AG04449 (cell line): ENCODE measurements around the gene PROX2.

Source experiments
- CTCF ChIA-PET: fragments of 350-600 bp; formaldehyde crosslinking; extraction: SDS; loops from one replicate; lab custom pipeline; 2021; ENCODE audit warnings: antibody characterized with exemption; lab: Yijun Ruan, JAX
- POLR2A ChIA-PET: fragments of 400-600, 350-600 bp; formaldehyde crosslinking; extraction: SDS; loops from one replicate; lab custom pipeline; 2020; ENCODE audit warnings: antibody characterized with exemption, inconsistent platforms; lab: Yijun Ruan, JAX
- DNase-seq: peaks from one replicate; pipeline ENCODE4 v3.0.0-alpha.2; 2010; ENCODE audit warnings: low read depth, low spot score
- H3K4me3 ChIP-seq: 2 replicates; pipeline ENCODE4 v1.5.1; 2011; ENCODE audit warnings: low read depth, mild to moderate bottlenecking, control low read depth, low read length
- TF ChIP-seq, protein P1 (sequence below): IDR thresholded peaks from one replicate; pipeline ENCODE4 v1.5.1; 2011; ENCODE audit warnings: mild to moderate bottlenecking, moderate library complexity, low read length, control low read depth, inconsistent platforms; ENCODE audit not compliant: insufficient read depth; ENCODE audit errors: missing control alignments

Gene PROX2

DNA sequence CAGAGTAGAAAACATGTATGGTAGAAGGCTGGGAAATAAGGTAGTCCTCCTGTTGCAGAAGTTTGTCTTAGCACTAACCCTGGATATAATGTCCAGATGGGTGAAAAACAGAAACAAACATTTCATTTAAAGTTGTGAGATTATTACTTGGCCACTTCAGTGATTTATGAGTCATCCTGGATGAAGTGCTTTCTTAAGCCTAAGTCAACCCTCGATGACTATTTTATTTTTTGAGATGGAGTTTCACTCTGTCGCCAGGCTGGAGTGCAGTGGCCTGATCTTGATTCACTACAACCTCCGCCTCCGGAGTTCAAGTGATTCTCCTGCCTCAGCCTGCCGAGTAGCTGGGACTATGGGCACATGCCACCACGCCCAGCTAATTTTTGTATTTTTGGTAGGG, 15.9 kb upstream of the PROX2 start:
- TF ChIP-seq, protein P1, sequence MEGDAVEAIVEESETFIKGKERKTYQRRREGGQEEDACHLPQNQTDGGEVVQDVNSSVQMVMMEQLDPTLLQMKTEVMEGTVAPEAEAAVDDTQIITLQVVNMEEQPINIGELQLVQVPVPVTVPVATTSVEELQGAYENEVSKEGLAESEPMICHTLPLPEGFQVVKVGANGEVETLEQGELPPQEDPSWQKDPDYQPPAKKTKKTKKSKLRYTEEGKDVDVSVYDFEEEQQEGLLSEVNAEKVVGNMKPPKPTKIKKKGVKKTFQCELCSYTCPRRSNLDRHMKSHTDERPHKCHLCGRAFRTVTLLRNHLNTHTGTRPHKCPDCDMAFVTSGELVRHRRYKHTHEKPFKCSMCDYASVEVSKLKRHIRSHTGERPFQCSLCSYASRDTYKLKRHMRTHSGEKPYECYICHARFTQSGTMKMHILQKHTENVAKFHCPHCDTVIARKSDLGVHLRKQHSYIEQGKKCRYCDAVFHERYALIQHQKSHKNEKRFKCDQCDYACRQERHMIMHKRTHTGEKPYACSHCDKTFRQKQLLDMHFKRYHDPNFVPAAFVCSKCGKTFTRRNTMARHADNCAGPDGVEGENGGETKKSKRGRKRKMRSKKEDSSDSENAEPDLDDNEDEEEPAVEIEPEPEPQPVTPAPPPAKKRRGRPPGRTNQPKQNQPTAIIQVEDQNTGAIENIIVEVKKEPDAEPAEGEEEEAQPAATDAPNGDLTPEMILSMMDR: no peak
- H3K4me3 ChIP-seq: no peak overlapping the region
- POLR2A ChIA-PET: no interaction called here
- CTCF ChIA-PET: interaction anchor here (6.0 to 26.3 kb wide), 4 partner anchors 13 to 197 kb away, joined by 29 to 689 read pairs (median 152); no protein-coding TSS in a partner anchor
- no peak for DNase-seq

DNA sequence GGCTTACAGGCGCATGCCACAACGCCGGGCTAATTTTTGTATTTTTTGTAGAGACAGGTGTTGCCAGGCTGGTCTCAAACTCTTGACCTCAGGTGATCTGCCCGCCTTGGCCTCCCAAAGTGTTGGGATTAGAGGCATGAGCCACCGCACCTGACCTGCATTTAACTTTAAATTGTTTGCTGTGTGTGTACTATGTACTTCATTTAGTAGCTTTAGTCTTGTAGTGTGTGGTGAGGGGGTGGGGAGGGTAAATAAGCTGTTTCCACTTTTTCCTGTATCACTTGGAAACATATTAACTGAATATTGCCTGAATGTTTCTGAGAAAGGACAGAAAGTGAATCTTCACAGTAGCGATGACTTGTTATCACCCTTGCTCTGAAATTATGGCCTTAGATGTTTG, 14.3 kb upstream of the PROX2 start:
- DNase-seq: no peak
- ChIA-PET POLR2A (no interaction called here), CTCF (interaction anchor here (1.2 to 26.3 kb wide), 5 partner anchors 7 to 199 kb away, joined by 3 to 689 read pairs (median 36); no protein-coding TSS in a partner anchor)
- H3K4me3 ChIP-seq: no peak overlapping the region
- TF ChIP-seq, protein P1: no peak

DNA sequence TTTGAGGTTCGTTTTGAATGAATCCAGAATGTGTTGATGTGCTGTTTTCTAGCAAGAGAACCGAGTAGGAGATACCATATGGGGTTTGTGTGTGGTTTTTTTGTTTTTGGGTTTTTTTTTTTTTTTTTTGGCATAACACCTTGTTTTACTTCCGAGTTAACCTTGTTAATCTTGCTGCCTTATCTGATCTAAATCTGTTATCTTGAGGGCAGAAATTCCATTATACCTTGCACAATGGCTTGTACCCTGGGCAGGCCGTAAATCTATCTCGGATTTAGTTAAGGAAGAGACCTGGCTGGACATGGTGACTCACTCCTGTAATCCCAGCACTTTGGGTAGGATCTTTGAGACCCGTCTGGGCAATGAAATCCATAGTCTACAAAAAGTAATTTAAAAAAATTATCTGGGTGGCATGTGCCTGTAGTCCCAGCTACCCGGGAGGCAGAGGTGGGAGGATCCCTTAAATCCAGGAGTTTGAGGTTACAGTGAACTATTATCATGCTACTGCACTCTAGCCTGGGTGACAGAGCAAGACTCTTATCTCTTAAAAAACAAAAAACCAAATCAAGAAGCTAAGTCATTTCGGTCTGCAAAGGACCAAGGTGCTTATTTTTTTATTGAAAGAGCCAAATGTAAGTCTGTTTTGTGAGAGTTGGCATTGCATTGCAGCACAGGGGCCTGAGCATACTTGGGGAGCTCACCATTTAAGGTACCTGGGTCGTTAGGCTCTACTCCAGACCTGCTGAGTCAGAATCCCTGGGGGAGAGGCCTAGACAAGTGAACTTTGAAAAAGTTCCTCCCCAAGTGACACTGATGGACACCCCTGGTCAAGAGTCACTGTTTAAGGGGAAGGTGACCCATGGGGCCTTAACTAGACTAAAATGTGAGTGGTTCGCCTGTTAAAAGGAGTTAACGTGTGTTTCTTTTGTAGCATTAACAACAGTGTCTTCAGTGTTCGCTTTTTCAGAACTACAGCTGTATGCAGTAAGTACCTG, 12.5 kb upstream of the PROX2 start:
- TF ChIP-seq, protein P1: no peak
- ChIA-PET POLR2A (interaction anchor here (0.7 kb wide), 1 partner anchor 239 kb away, joined by 5 read pairs; the partner anchor contains the start of gene NEK9), CTCF (interaction anchor here (1.2 to 26.3 kb wide), 7 partner anchors 9 to 277 kb away, joined by 3 to 689 read pairs (median 5); partner anchors contain the start of gene LTBP2)
- H3K4me3 ChIP-seq: no peak overlapping the region
- no peak for DNase-seq

DNA sequence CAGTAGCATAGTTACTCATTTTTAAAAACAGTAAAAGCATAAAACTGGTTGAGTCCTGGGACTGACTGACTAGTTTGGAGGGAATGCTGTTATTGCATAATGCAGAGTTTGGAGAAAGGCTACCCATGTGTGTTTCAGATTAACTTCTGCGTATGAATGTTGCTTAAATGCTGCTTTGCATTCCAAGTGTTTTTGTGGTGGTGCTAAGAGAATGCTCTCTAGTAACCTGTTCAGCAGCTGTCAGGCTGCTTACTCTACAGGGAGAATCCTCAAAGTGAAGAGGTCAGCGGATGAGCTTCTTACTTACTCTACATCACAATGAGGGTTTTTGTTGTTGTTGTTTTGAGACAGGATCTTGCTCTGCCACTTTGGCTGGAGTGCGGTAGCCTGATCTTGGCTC, 10.1 kb upstream of the PROX2 start:
- DNase-seq: peak; percentile 95
- TF ChIP-seq, protein P1: no peak
- no peak overlapping the region; the same call in 1 of the 2 replicates for H3K4me3 ChIP-seq
- ChIA-PET CTCF (interaction anchor here (1.6 to 20.4 kb wide), 4 partner anchors 9 to 203 kb away, joined by 6 to 568 read pairs (median 86); no protein-coding TSS in a partner anchor), POLR2A (interaction anchor here (0.7 to 1.5 kb wide), 5 partner anchors 12 to 180 kb away, joined by 3 to 4 read pairs (median 3); no protein-coding TSS in a partner anchor)

DNA sequence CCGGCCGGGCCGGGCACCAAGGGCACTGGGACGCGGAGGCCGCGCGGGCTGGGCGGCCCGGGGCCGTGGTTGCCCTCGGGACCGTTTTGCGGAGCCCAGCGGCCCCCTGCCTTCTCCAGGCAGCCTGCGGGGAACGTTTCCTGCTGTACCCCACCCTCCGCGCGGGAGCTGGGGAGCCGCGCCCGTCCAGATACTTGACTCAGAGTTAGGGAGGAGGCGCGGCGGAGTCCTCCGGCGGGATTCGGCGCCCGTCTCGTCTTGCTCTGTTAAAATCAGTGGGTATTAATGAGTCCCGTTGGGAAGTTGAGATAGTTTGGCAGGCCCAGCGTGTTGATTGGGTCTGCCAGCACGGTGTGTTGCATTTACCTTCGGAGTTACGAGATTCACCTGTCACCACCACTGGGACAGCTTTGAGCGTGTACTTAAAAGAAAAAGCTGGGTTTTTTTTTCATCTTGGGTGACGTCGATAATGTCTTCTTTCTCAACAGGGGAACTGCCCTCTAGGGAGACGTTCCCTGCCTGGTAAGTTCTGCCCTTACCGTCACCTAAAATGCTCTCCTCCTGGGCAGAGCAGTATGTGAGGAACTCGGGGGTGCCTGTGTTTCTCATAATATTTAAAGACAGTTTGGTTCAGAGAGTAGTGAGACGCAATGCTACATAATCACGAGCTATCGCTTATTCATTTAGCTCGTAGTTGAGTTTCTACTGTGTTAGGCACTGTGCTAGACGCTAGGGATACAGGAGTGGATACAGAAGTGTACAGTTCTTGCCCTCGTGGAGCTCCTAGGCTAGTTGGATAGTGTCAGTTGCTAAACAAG, 6.4 kb upstream of the PROX2 start:
- peak overlapping the region; percentile 91 for H3K4me3 ChIP-seq
- ChIA-PET POLR2A (interaction anchor here (0.6 to 1.5 kb wide), 3 partner anchors 12 to 19 kb away, joined by 3 to 4 read pairs (median 3); no protein-coding TSS in a partner anchor), CTCF (interaction anchor here (0.6 to 20.4 kb wide), 8 partner anchors 9 to 273 kb away, joined by 3 to 568 read pairs (median 4); no protein-coding TSS in a partner anchor)
- no peak for DNase-seq
- TF ChIP-seq, protein P1: no peak
